AG04450 (cell line): Measurements from ENCODE around the gene RAB30. TPM values are rescaled to one million over a fixed set of nuclear protein-coding genes. Genes with fewer than 3 reads are reported as not detected.

Source experiments
- CTCF ChIA-PET: fragments of 300-600, 350-600 bp; formaldehyde crosslinking; extraction: SDS; loops from one replicate; lab custom pipeline; 2022; ENCODE audit warnings: antibody characterized with exemption, inconsistent platforms; lab: Charles Lee
- POLR2A ChIA-PET: fragments of 350-600 bp; formaldehyde crosslinking; extraction: SDS; loops from one replicate; lab custom pipeline; 2021; ENCODE audit warnings: antibody characterized with exemption, inconsistent platforms; lab: Yijun Ruan, JAX
- DNase-seq: peaks from one replicate; pipeline ENCODE4 v3.0.0-alpha.2; 2011; ENCODE audit warnings: low read depth, low spot score
- H3K27ac ChIP-seq: one replicate; pipeline ENCODE4 v1.5.1; 2012; ENCODE audit warnings: low read depth, low read length, control low read depth
- H3K27me3 ChIP-seq: one replicate; pipeline ENCODE4 v1.6.0; 2012; ENCODE audit warnings: low read length; ENCODE audit not compliant: control insufficient read depth, insufficient read depth
- H3K4me3 ChIP-seq: 2 replicates; pipeline ENCODE4 v1.5.1; 2011; ENCODE audit warnings: mild to moderate bottlenecking, low read depth, low read length, control low read depth
- H3K9me3 ChIP-seq: 2 replicates; pipeline ENCODE4 v1.5.1; 2012; ENCODE audit warnings: low read length; ENCODE audit not compliant: control insufficient read depth, insufficient read depth
- polyA plus RNA-seq: library from polyadenylated mRNA; depleted of rRNA; stranded (reverse); fragments of >200 nt; gene quantifications from 2 replicates; pipeline ENCODE4 v1.2.3, GENCODE V29; 2011
- TF ChIP-seq, protein P1 (sequence below): IDR thresholded peaks from 2 replicates; pipeline ENCODE4 v1.5.1; 2011; ENCODE audit warnings: low read depth, low read length, control low read depth, inconsistent platforms

RAB30 gene
- polyA plus RNA-seq, 1 experiment = 11.8 TPM

DNA sequence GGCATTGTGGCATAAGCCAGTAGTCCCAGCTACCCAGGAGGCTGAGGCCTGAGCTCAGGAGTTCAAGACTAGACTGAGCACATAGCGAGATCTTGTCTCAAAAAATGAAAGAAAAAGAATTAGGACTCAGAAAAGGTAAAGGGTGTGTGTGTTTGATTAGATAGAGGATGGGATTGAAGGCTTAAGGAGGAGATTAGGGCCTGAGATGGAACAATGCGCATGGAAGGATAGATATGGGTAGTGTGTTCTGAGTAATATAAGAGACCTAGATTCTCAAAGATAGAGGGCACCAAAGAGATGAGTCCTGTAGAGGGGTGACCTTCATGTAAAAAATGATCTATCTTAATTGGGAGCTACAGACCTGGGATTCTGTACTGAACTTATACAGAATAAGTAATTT, 17.3 kb upstream of the RAB30 start:
- DNase-seq = no peak
- H3K27ac ChIP-seq = no peak overlapping the region
- TF ChIP-seq, protein P1, sequence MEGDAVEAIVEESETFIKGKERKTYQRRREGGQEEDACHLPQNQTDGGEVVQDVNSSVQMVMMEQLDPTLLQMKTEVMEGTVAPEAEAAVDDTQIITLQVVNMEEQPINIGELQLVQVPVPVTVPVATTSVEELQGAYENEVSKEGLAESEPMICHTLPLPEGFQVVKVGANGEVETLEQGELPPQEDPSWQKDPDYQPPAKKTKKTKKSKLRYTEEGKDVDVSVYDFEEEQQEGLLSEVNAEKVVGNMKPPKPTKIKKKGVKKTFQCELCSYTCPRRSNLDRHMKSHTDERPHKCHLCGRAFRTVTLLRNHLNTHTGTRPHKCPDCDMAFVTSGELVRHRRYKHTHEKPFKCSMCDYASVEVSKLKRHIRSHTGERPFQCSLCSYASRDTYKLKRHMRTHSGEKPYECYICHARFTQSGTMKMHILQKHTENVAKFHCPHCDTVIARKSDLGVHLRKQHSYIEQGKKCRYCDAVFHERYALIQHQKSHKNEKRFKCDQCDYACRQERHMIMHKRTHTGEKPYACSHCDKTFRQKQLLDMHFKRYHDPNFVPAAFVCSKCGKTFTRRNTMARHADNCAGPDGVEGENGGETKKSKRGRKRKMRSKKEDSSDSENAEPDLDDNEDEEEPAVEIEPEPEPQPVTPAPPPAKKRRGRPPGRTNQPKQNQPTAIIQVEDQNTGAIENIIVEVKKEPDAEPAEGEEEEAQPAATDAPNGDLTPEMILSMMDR = no peak
- ChIA-PET POLR2A (interaction anchor here (0.8 to 1.4 kb wide), 2 partner anchors 11 to 13 kb away, joined by 3 read pairs; no protein-coding TSS in a partner anchor), CTCF (interaction anchor here (0.6 to 0.9 kb wide), 6 partner anchors 32 to 747 kb away, joined by 3 to 5 read pairs (median 4); no protein-coding TSS in a partner anchor)
- no peak overlapping the region for H3K4me3 ChIP-seq
- H3K27me3 ChIP-seq = no peaks in the 10 kb centered on the region
- H3K9me3 ChIP-seq = no peaks in the 10 kb centered on the region

DNA sequence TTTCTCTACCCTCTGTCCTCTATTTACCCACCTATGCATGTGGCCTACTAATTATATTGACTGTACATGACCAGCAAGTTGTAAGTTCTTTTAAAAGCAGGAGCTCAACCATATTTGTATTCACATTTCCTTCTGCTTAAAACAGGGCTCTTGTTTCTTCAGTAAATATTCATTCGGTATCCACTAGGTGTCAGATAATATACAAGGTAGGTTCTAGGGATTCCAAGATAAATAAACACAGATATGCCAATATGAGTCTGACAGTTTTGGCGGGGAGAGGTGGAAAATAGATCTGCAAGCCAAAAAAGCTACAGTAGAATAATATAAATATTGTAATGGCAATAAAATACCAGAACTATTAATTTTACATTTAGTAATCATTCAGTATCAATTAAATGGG, 15.3 kb upstream of the RAB30 start:
- no peaks in the 10 kb centered on the region for H3K27me3 ChIP-seq
- ChIA-PET CTCF (no interaction called here), POLR2A (interaction anchor here (0.6 kb wide), 1 partner anchor 87 kb away, joined by 4 read pairs; no protein-coding TSS in a partner anchor)
- TF ChIP-seq, protein P1 = 0 out of 2 replicates have a peak, but pooled peaks have one; percentile 4
- H3K9me3 ChIP-seq = no peaks in the 10 kb centered on the region
- no peak for DNase-seq
- H3K27ac ChIP-seq = no peak overlapping the region
- no peak overlapping the region for H3K4me3 ChIP-seq

DNA sequence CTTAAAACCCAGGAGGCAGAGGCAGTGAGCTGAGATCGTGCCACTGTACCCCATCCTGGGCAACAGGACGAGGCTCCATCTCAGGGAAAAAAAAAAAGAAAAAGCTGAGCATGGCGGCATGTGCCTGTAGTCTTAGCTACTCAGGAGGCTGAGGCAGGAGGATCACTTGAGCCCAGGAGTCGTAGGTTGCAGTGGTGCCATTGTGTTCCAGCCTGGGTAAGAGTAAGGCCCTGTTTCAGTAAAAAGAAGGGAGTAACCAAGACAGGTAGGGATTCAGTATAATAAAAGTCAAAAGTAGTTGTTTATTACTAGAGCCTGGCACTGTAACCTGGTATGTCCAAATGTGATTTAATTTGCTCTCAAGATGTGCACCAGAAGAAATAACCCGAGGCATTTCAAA, 8.1 kb upstream of the RAB30 start:
- ChIA-PET POLR2A (interaction anchor here (1.1 kb wide), 1 partner anchor 85 kb away, joined by 3 read pairs; no protein-coding TSS in a partner anchor), CTCF (interaction anchor here (0.9 to 1.0 kb wide), 2 partner anchors 153 to 213 kb away, joined by 3 to 5 read pairs; no protein-coding TSS in a partner anchor)
- no peak overlapping the region for H3K27ac ChIP-seq
- no peaks in the 10 kb centered on the region for H3K27me3 ChIP-seq
- no peaks in the 10 kb centered on the region for H3K9me3 ChIP-seq
- TF ChIP-seq, protein P1 = no peak
- no peak for DNase-seq
- H3K4me3 ChIP-seq = no peak overlapping the region

DNA sequence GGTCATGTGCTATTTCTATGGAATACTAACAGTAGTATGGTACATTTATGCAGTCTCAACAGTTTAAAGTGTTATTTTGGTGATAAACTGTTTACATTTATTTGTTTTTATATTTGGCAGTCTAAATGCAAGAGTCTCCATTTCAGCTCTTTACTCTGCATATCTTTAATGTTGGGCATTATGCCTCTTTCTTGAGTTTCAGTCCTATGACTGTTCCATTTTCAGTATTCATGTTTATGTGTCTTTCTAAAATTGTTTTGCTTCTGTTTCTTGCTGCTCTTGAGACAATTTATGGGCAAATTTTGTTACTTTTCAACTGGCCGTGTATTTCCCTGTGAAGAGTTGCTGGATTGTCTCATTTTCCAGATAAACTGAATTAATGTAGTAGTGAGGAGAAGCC, 6.6 kb upstream of the RAB30 start:
- Histone ChIP-seq H3K4me3 (no peak overlapping the region), H3K27ac (no peak overlapping the region), H3K9me3 (no peaks in the 10 kb centered on the region), H3K27me3 (no peaks in the 10 kb centered on the region)
- DNase-seq = no peak
- POLR2A ChIA-PET = interaction anchor here (1.5 kb wide), 1 partner anchor 79 kb away, joined by 4 read pairs; the partner anchor contains the start of gene PCF11
- TF ChIP-seq, protein P1 = no peak
- CTCF ChIA-PET = interaction anchor here (1.0 kb wide), 1 partner anchor 28 kb away, joined by 3 read pairs; no protein-coding TSS in a partner anchor

DNA sequence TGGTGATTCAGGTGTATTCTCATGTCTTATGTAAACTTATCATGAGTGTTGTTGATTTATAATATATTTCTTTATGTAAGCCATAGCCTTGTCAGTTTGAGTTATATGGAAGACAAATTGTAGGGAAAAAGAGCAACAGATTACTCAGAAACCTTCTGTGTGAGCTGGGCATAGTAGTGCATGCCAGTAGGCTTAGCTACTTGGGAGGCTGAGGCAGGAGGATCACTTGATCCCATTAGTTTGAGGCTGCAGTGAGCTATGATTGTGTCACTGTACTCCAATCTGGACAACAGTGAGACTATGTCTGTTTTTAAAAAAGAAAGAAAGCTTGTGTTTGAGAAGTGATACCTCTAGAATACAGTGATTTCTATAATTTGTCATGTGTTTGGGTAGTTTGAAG, 2.2 kb upstream of the RAB30 start:
- Histone ChIP-seq H3K9me3 (no peaks in the 10 kb centered on the region), H3K27me3 (no peaks in the 10 kb centered on the region), H3K27ac (no peak overlapping the region), H3K4me3 (no peak overlapping the region)
- DNase-seq = no peak
- CTCF ChIA-PET = interaction anchor here (1.3 kb wide), 1 partner anchor 207 kb away, joined by 6 read pairs; no protein-coding TSS in a partner anchor
- POLR2A ChIA-PET = interaction anchor here (1.1 kb wide), 1 partner anchor 21 kb away, joined by 3 read pairs; no protein-coding TSS in a partner anchor
- TF ChIP-seq, protein P1 = no peak
